Activated T-cell treated with anti-CD3 and anti-CD28 coated beads for 1 hour (primary cell): ENCODE measurements around the gene GIPC3.
"Not testable (repeated sequence)": the region's sequence is repeated elsewhere in the genome, so short reads cannot be mapped to it uniquely, and the experiment has no call there.

Experiments
- DNase-seq: peaks from one replicate; pipeline ENCODE4 v3.0.0-alpha.2; 2020; ENCODE audit warnings: low read depth

Gene GIPC3

DNA sequence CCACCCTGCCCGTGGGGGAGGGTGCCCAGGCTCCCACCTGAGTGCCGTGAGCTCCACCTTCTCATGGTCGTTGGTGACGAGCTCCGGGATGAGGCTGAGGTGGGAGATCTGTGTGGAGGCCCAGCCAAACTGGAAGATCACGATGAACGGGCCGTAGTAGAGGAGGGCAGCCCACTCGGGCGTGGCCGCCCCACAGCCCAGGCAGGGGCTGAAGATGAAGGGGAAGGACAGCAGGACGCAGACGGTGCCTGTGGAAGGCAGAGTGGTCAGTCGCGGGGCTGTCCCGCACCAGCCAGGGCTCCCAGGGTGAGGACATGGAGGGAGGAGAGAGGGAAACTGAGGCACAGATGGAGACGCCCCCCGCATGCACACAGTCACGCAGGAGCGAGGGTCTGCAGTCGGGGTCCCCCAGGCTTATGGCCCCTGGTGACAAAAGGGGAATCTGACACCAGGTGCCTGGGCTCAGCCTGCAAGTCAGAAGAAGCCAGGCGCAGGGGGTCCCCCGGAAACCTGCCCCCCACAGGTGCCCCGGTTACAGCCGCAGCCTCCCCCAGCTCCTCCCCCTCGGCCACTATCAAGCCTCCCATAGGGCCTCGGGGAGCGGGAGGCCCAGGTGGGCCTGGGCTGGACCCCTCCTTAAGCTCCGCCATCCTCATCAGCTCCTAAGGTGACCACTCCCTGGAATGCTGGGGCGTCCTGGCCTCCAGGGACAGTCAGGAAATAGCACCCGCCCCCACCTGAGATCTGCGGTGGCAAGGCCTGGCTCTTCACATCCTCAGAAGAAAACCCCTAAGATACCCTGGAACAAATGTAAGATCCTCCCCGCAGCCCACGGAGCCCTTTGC lies 34.1 kb upstream of the GIPC3 start:
- no peak for DNase-seq

DNA sequence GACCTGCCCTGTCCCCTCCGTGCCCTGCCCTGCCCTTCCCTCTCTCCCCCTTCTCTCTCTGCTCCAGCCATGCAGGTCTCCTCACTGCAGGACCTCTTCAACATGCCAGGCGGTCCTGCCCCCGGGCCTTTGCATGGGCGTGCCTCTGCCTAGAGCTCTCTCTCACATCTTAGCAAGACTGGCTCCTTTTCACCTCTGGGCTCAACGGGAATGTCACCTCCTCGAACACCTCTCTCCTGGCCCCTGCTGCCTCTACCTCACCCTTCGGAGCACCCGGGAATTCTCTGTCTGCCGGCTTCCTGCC lies 33.5 kb upstream of the GIPC3 start:
- DNase-seq = no peak

DNA sequence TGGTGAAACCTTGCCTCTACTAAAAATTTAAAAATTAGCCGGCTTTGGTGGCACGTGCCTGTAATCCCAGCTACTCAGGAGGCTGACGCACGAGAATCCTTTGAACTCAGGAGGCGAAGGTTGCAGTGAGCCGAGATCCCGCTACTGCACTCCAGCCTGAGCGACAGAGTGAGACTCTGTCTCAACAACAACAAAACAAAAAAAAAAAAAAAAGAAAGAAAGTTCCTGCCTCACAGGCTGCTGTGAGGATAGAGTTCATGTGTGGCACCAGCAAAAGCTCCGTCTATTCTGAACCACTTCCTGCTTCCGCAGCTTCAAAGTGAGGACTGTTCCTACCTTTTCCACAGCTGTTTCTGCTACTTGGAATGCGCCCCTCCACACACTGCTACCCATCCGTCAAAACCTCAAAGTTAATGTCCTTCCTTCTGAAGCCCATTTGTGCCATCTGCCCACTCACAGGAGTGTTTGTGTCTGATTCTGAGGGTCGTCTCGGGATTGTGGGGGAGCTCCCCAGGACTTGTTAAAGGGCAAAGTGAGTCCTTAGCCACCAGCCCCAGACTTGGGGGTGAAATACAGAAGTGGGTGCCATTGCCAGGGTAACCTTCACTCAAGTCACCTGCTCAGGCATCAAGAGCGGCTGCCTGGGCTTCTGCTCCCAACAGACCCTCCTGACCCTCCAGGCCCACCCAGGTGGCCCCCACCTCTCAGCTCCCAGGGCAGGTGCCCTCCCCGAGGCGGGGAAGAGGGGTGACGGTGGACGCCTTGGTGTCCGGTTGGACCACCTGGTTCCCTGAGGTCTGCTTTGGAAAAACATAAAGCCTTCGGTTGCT lies 30.8 kb upstream of the GIPC3 start:
- no peak for DNase-seq

DNA sequence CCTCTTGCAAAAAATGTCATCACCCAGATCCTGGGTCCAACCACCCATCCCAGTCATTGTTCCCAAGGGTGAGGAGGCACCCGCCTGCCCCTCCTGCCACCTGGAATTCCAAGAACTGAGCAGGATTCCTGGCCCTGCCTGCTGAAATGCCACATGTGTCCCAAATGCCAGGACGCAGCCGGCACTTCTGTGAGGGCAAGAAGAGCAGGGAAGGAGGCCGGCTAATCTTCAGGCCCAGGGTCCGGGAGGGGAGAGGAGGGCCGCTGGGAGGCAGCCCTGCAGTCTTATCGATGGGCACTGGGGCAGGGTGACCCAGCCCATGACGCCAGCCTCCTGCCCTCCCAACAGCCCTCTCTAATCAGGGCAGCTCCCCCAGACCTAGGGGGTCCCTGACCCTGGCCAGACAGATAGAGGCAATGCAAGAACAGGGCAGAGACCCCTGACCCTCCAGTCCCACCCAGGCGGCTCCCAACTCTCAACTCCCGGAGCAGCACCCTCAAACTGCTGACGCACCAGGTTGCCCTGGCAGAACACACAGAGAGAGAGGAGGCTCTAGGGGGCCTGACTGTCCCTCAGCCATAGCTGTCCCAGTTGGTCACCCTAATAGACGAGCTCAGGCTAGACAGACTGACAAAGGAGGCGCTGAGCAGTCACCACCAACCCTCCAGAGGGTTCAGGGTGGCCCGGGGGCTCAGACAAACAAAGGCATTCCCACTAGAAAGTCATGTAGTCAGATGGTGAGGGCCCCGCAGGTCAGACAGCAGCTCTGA lies 29.4 kb upstream of the GIPC3 start:
- DNase-seq = no peak

DNA sequence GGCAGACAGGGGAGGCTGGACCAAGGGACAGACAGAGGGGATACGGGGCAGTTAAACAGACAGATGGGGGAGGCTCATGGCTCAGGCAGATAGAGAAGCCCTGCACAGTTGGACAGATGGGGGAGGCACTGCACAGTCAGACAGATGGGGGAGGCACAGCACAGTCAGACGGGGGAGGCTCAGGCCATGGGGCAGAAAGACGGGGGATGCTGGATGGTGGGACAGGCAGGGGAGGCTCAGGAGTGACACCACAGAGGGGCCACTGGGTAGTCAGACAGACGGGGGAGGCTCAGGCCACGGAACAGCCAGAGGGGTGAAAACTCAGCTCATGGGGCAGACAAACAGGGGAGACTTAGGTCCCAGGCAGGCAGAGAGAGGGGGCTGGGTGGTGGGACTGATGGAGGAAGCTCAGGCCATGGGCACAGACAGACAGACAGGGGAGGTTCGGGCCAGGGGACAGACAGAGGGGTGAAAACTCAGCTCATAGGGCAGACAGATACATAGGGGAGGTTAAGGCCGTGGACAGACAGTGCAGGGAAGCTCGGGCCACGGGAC lies 28.8 kb upstream of the GIPC3 start:
- no peak for DNase-seq

DNA sequence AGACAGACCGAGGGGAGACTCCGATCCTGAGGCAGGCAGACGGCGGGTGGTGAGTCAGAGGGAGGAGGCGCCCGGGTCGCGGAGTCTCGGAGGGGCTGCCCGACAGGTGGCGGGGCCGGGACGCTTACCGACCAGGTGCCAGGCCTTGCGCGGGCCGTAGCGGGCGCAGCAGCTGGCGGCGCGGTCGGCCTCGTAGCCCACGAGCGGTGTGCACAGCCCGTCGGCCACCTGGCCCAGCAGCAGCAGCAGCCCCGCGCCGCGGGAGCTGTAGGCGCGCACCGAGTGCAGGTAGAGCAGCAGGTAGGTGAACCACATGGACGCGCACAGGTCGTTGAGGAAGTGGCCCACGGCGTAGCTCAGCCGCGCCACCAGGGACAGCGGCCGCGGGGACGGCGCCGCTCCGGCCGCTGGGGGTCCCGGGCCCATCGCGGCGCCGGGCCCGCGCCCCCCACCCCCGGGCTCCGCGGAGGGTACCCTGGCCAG lies 28.3 kb upstream of the GIPC3 start:
- DNase-seq = peak; percentile 52

DNA sequence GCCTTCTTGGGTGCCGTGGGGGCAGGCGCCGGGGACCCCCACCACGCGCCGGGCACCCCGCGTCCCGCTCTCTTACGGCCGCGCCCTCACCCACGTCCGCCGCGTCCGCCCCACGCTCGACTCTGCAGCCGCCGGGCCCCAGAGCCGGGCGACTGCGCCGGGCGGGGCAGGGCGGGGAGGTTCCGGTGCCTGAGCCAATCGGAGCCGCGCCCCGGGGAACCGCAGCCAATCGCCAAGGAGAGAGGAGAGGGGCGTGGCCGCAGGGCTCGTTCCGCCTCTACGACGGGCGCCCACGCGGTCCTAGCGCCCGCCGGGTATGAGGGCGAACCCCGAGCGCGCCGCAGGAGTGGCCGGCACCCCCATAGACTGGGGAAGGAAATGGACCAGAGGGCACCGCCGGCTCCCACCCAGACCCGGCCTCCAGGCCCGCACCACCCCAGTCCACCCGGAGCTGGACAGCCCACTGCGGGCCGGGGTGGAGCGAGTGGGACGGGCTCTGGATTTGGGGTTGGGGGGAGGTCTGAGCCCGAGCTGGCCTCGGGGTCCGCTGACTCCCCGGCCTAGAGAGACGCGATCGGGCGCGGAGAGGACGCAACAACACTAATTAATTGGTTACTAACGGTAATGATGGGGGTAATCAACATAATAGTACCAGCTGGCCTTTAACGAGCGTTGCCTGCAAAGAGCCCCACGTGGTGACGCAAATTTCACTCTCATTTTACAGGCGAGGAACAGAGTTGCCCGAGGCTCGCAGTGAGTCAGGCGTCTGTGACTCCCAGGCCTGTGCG lies 27.6 kb upstream of the GIPC3 start, which contains the start of gene MFSD12:
Gene MFSD12, minus strand, starts transcription at position 126 of the 788 bp plus-strand sequence. CDS start 183 bp downstream, outside the sequence.
- DNase-seq = peak; percentile 94

DNA sequence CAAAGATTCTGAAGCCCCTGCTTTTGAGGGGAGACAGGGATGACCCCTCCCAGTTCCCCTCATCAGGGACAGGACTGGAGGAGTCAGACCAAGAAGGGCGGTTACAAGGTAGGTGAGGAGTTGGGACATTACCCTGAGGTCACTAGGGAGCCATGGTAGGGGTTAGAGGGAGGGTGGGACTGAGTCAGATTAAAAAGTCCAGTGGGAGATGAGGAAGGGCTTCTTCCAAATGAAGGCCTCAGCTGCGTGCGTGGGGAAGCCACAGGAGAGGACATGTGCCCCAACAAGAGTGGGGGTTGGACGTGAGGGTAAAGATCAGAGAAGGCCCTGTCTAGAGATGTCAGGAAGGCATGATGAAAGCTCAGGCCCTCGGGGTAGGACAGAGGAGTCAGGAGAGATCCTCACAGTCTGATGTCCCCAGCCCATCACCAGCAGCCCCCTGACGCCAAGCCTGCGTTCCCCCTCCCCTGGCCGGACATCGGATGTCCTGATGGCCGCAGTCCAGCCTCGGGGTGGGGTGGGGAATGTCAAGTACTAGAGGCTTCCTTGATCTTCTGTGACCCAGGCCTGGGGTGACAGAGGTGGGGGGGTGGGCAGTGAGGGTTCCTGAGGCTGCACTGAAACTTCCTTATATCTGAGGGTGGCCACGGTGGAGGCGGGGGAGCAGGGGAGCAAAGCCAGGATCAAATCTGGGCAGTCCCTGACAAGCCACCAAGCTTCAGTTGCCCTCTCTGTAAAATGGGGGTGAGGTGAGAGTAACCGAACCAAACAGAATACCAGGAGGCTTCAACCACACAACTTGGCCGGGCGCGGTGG lies 21.4 kb upstream of the GIPC3 start:
- no peak for DNase-seq

DNA sequence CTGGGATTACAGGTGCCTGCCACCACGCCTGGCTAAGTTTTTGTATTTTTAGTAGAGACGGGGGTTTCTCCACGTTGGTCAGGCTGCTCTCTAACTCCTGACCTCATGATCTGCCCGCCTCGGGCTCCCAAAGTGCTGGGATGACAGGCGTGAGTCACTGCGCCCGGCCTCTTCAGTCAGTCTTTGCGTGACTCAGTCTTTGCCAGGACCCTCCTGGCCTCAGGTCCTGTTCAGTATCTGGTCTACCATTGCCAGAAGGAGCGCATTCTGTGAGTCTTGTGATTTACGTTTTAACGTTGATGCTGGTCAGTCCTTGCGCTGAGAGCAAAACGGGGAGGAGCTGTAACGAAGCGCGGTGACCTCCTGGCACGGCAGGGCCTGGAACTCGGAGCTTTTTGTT lies 20.1 kb upstream of the GIPC3 start:
- no peak for DNase-seq

DNA sequence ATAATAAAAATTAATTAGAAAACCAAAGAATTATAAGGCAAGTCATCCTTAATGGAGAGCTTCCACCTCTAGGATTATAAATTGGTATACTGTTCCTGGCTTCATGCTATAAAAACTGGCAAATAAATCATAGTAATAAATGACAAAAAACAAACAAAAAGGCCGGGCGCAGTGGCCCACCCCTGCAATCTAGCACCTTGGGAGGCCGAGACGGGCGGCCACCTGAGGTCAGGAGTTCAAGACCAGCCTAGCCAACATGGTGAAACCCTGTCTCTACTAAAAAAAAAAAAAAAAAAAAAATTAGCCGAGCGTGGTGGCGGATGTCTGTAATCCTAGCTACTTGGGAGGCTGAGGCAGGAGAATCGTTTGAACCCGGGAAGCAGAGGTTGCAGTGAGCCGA lies 15.2 kb upstream of the GIPC3 start:
- not testable (repeated sequence) for DNase-seq

DNA sequence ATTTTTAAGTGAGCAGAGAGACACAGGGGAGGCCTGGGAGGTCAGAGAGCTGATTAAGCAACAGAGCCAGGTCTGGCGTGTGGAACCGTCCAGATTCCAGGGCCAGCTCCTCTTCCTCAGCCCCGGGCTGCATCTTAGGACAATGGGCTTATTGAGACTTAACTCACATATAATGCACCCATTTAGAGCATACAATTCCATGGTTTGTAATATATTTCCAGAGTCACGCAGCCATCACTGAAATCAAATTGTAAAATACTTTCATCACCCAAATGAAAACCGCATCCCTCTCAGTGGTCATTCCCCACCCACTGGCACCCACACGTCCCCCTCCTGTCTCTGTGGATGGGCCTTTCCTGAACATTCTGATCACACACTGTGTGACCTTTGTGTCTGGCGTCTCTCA lies 14.7 kb upstream of the GIPC3 start:
- DNase-seq = no peak

DNA sequence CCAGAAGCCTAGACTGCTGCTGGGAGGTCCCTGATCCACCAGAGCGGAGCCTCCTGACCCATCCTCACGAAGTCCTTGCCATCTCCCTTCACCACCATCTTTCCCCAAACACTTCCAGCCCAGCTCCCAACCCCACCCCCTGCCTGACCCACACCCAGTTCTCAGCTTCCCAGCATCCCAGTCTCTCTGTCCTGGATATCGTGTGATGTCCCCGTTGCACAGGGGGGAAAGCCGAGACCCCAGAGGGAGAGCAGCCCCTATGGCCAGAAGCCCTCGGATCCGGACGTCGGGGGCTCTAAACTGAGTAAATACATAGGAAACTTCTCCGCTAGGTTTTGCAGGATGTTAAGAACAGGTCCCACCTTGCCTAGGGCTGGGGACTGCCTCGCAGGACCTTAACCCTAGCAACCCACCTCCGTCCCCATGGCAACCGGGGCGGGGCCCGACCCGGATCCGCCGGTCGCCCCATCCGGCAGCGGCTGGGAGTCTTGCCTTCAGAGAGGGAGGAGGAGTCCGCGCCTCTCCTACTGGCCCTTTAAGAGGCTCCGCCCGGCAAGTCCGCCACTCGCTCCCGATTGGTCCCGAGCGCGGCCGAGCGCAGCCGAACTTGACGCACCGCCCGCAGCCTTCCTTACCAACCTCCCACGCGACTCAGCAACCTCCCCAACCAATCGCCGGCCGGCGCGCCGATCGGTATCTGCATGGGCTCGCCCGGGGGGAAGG lies 13.0 kb upstream of the GIPC3 start:
- DNase-seq = peak; percentile 99

DNA sequence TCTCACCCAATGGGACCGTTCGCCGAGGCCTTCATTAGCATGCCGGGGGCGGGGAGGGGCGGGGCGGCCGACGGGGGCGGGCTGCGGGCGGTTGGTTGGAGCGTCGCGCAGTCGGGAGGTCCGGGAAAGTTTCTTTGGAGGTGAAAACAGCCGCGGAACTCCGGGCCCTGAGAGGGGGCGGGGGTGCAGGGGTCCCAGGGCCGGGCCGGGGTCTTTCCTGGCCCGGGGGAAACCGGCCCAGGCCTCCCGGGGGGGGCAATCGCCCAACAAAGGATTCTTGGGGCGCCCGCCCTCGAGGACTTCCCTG lies 12.5 kb upstream of the GIPC3 start, which contains the start of gene HMG20B:
Gene HMG20B, plus strand, starts transcription at position 90 of the 307 bp plus-strand sequence. CDS start 366 bp downstream, outside the sequence.
- no peak for DNase-seq

DNA sequence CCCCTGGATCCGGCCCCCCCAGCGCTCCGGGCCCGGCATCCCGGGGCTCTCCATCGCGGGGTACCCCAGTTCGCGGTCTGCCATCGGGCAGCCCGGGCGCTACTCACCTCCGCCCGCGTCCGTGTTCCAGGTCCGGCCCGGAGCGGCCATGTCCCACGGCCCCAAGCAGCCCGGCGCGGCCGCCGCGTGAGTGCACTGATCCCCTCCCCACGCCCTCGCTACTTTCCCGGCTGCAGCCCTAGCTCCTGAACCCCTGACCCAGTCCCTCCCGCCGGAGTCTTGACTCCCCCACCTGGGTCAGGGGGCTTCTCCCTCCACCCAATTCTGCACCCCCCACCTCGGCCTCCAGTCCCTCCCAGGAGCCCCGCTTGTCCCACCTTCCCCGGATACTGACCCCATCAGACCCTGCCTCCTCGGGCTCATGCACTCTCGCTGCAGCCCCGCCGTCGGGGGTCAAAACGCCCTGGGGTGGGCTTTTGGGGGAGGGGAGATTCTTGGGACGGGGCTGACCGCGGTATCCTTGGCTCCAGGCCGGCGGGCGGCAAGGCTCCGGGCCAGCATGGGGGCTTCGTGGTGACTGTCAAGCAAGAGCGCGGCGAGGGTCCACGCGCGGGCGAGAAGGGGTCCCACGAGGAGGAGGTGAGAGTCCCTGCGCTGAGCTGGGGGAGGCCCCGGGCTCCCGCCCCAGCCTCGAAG lies 12.0 kb upstream of the GIPC3 start:
- DNase-seq = no peak

DNA sequence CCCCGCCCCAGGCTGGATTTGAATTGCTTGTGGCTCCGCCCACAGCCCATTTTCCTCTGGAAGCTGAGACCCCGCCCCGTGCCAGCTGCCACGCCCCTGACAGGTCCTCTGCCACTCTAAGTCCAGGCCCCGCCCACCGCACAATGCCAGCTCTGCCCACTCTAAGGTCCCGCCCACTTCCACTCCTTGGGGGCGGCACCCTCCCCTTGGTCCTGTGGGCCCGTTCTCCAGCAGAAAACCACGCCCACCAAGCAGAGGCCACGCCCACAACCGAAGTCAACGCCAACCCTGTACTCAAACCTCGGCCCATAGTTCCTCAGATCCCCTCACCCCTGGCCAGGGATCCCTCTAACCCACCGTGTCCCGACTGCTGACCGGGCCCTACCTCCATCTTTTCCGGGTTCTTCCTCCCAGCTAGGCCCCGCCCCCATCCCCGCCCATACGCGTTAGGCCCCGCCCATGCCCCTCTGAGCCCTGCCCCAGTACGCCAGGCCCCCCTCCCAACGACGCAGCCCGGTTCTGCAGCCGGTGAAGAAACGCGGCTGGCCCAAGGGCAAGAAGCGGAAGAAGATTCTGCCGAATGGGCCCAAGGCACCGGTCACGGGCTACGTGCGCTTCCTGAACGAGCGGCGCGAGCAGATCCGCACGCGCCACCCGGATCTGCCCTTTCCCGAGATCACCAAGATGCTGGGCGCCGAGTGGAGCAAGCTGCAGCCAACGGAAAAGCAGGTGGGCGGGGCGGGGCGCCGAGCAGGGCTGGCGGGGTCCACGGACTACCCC lies 11.2 kb upstream of the GIPC3 start:
- DNase-seq = peak; percentile 64

DNA sequence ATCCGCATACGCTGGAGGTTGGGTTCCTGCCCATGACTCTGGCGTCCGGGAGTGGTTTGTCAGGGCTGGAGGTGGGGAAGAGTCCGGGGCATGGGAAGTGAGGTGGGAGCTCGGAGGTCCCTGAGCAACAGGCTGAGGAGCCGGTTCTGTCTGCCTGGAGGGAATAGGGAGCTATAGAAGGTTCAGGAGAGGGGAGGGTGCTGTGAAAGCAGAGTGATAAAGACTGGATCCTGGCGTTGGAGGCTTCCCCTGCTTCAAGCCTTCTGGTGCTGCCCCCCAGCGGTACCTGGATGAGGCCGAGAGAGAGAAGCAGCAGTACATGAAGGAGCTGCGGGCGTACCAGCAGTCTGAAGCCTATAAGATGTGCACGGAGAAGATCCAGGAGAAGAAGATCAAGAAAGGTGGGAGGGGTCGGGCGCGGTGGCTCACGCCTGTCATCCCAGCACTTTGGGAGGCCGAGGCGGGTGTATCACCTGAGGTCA lies 10.0 kb upstream of the GIPC3 start:
- no peak for DNase-seq

DNA sequence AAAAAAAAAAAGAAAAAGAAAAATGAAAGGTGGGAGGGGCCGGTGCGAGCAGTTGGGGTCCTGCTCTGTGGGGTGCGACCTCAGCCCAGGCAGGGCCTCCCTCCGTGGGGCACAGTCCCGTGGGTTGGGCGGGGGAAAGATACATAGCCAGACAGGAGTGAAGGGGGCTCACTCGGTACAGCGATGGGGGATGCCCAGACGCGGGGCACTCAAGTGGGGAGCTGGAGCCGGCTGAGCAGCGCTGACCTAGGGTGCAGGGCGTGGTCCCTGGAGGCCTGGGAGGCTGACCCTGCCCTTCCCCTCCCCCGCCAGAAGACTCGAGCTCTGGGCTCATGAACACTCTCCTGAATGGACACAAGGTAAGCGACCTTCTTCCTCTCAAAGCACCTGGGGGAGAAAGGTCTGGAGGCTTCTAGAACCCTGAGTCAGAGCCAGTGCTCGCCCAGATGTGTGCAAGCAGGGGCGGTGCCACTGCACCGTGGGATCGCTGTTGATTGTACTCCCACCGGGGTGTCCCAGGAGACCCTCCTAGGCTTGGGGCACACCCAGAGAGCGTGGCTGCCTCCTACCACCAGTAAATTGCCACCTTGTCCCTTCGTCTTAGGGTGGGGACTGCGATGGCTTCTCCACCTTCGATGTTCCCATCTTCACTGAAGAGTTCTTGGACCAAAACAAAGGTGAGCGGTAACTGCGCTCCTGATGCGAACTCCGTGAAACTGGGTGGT lies 9.2 kb upstream of the GIPC3 start:
- no peak for DNase-seq
